OCI-LY1 (cell line): Measurements from ENCODE around the gene EPB41L2.

Experiments used
- H2AFZ ChIP-seq: fragments of 200-600 bp; sonication (generic), shearing (Covaris generic); 2 replicates; pipeline ENCODE4 v1.6.0; 2014; ENCODE audit warnings: antibody characterized with exemption, mild to moderate bottlenecking, low read length
- H3F3A ChIP-seq: fragments of 200-600 bp; sonication (generic), shearing (Covaris generic); 2 replicates; pipeline ENCODE4 v1.6.0; 2014; ENCODE audit warnings: mild to moderate bottlenecking, antibody characterized with exemption, low read length, moderate library complexity; ENCODE audit not compliant: insufficient read depth
- H3K27ac ChIP-seq: fragments of 200-600 bp; sonication (generic); 2 replicates; pipeline ENCODE4 v1.5.1; 2014; ENCODE audit warnings: low read length, mixed run types, mild to moderate bottlenecking, low read depth; ENCODE audit not compliant: poor library complexity, severe bottlenecking
- H3K27me3 ChIP-seq: fragments of 200-600 bp; sonication (generic); 2 replicates; pipeline ENCODE4 v1.6.0; 2014; ENCODE audit warnings: antibody characterized with exemption, mild to moderate bottlenecking, low read length, moderate library complexity; ENCODE audit not compliant: insufficient read depth
- H3K36me3 ChIP-seq: fragments of 200-600 bp; sonication (generic); 2 replicates; pipeline ENCODE4 v1.6.1; 2014; ENCODE audit warnings: mild to moderate bottlenecking, antibody characterized with exemption, low read length, moderate library complexity, mixed read lengths; ENCODE audit not compliant: insufficient read depth
- H3K4me1 ChIP-seq: fragments of 200-600 bp; sonication (generic); 2 replicates; pipeline ENCODE4 v1.5.1; 2014; ENCODE audit warnings: mild to moderate bottlenecking, low read length, moderate library complexity; ENCODE audit not compliant: insufficient read depth, severe bottlenecking
- H3K4me2 ChIP-seq: fragments of 200-600 bp; sonication (generic), shearing (Covaris generic); 2 replicates; pipeline ENCODE4 v1.6.1; 2014; ENCODE audit warnings: low read length
- H3K4me3 ChIP-seq: fragments of 200-600 bp; sonication (generic); 2 replicates; pipeline ENCODE4 v1.5.1; 2014; ENCODE audit warnings: low read length, low read depth, mild to moderate bottlenecking, mixed read lengths; ENCODE audit not compliant: poor library complexity, severe bottlenecking
- H3K79me2 ChIP-seq: fragments of 200-600 bp; shearing (Covaris generic); 2 replicates; pipeline ENCODE4 v1.6.1; 2016; ENCODE audit warnings: mixed run types, low read length, mixed read lengths; ENCODE audit not compliant: insufficient read depth
- H3K9ac ChIP-seq: fragments of 200-600 bp; sonication (generic), shearing (Covaris generic); 2 replicates; pipeline ENCODE4 v1.6.1; 2014; ENCODE audit warnings: mild to moderate bottlenecking, low read length, mixed read lengths
- H3K9me2 ChIP-seq: fragments of 200-600 bp; sonication (generic), shearing (Covaris generic); 2 replicates; pipeline ENCODE4 v1.6.1; 2014; ENCODE audit warnings: low read depth, mild to moderate bottlenecking, low read length, mixed read lengths
- H3K9me3 ChIP-seq: fragments of 200-600 bp; shearing (Covaris generic); 2 replicates; pipeline ENCODE4 v1.6.1; 2014; ENCODE audit warnings: low read length, mixed read lengths
- H4K20me1 ChIP-seq: fragments of 200-600 bp; sonication (generic), shearing (Covaris generic); 2 replicates; pipeline ENCODE4 v1.6.0; 2016; ENCODE audit warnings: mild to moderate bottlenecking, low read length; ENCODE audit not compliant: insufficient read depth
- CTCF ChIP-seq: fragments of 200-600 bp; sonication (generic), shearing (Covaris generic); IDR thresholded peaks from 2 replicates; pipeline ENCODE4 v1.5.1; 2017; ENCODE audit warnings: mild to moderate bottlenecking, antibody characterized with exemption, low read length, moderate library complexity, mixed read lengths
- EZH2 ChIP-seq: fragments of 200-600 bp; sonication (generic), shearing (Covaris generic); IDR thresholded peaks from 2 replicates; pipeline ENCODE4 v1.8.0; 2017; ENCODE audit warnings: borderline replicate concordance, mixed run types, mild to moderate bottlenecking, antibody characterized with exemption, low read length, moderate library complexity, mixed read lengths

EPB41L2 gene

GRCh38 chr6:130826442-130827246 lies 236.4 kb downstream of the EPB41L2 start:
- H3K9ac ChIP-seq = no peak overlapping the region
- H3K4me2 ChIP-seq = no peak overlapping the region

GRCh38 chr6:130825772-130826441 lies 237.1 kb downstream of the EPB41L2 start:
- no peak overlapping the region for H3K27ac ChIP-seq

More at GRCh38 chr6:130826442-130827246, 236.4 kb downstream of the EPB41L2 start:
- Histone ChIP-seq H3K27ac (no peak overlapping the region), H3K27me3 (no peaks in the 10 kb centered on the region), H3K4me1 (no peaks in the 10 kb centered on the region), H3K9me2 (no peaks in the 10 kb centered on the region), H4K20me1 (no peaks in the 10 kb centered on the region), H3F3A (no peaks in the 10 kb centered on the region), H3K9me3 (no peaks in the 10 kb centered on the region), H3K79me2 (no peaks in the 10 kb centered on the region), H2AFZ (no peak overlapping the region), H3K4me3 (no peak overlapping the region), H3K36me3 (no peaks in the 10 kb centered on the region)
- TF ChIP-seq CTCF = no peak
- no peak for TF ChIP-seq EZH2

More at GRCh38 chr6:130825772-130826441, 237.1 kb downstream of the EPB41L2 start:
- H2AFZ ChIP-seq = no peak overlapping the region
- no peaks in the 10 kb centered on the region for H3K27me3 ChIP-seq
- no peaks in the 10 kb centered on the region for H3K79me2 ChIP-seq
- H3K9me2 ChIP-seq = no peaks in the 10 kb centered on the region
- no peak overlapping the region for H3K9ac ChIP-seq
- H3K4me1 ChIP-seq = no peaks in the 10 kb centered on the region
- H3K4me3 ChIP-seq = no peak overlapping the region
- no peaks in the 10 kb centered on the region for H3K9me3 ChIP-seq
- H3F3A ChIP-seq = no peaks in the 10 kb centered on the region
- no peak for TF ChIP-seq EZH2
- no peak for TF ChIP-seq CTCF
- no peak overlapping the region for H3K4me2 ChIP-seq
- no peaks in the 10 kb centered on the region for H4K20me1 ChIP-seq
- H3K36me3 ChIP-seq = no peaks in the 10 kb centered on the region
